B cell (primary cell): ENCODE data around the gene ZNF521.

Experiments used
- CTCF ChIP-seq: fragments of 200-600 bp; IDR thresholded peaks from one replicate; pipeline ENCODE4 v1.8.0; 2022; ENCODE audit warnings: antibody characterized with exemption, mild to moderate bottlenecking
- EZH2 ChIP-seq: IDR thresholded peaks from 2 replicates; pipeline ENCODE4 v1.6.1; 2012; ENCODE audit warnings: borderline replicate concordance, low read depth, mild to moderate bottlenecking, moderate library complexity, low read length; ENCODE audit not compliant: insufficient read depth, poor library complexity, severe bottlenecking

GRCh38 chr18:25055076-25055475, 296.9 kb downstream of the ZNF521 start:
- TF ChIP-seq CTCF (no peak), EZH2 (no peak)
